Type B pancreatic cell (in vitro differentiated cells): Measurements from ENCODE around the gene SMG9. TPM values are rescaled to one million over a fixed set of nuclear protein-coding genes. Genes with fewer than 3 reads are reported as not detected.
A peak's percentile ranks its signal among the peaks of the same experiment; 100 is the strongest.
"Not testable (repeated sequence)": the region's sequence is repeated elsewhere in the genome, so short reads cannot be mapped to it uniquely, and the experiment has no call there.

Source experiments
- DNase-seq: peaks from one replicate; pipeline ENCODE4 v3.0.0; 2021; ENCODE audit warnings: mixed read lengths; ENCODE audit not compliant: unreplicated experiment; ENCODE audit errors: extremely low spot score
- H3K27ac Mint-ChIP-seq: 2 replicates; pipeline ENCODE4 v1.8.0; 2021; ENCODE audit warnings: mild to moderate bottlenecking, mixed read lengths
- H3K27me3 Mint-ChIP-seq: 2 replicates; pipeline ENCODE4 v1.8.0; 2021; ENCODE audit warnings: mixed read lengths
- H3K36me3 Mint-ChIP-seq: 2 replicates; pipeline ENCODE4 v1.8.0; 2021; ENCODE audit warnings: mixed read lengths
- H3K4me1 Mint-ChIP-seq: one replicate; pipeline ENCODE4 v1.8.0; 2021; ENCODE audit warnings: mixed read lengths; ENCODE audit not compliant: unreplicated experiment
- H3K4me3 Mint-ChIP-seq: 2 replicates; pipeline ENCODE4 v1.8.0; 2021; ENCODE audit warnings: mild to moderate bottlenecking, mixed read lengths
- H3K9me3 Mint-ChIP-seq: 2 replicates; pipeline ENCODE4 v1.8.0; 2021; ENCODE audit warnings: mixed read lengths
- total RNA-seq: library from RNA; stranded (reverse); gene quantifications from 2 replicates; pipeline ENCODE4 v1.2.1, GENCODE V29; 2021; ENCODE audit warnings: low replicate concordance
- TF ChIP-seq, protein P1 (sequence below): fragments of 200-600 bp; sonication (generic); conservative IDR thresholded peaks from 2 replicates; pipeline ENCODE4 v1.5.0; 2021; ENCODE audit warnings: antibody characterized with exemption, mild to moderate bottlenecking

The SMG9 gene
- total RNA-seq, 1 donor from 2014 or later: 64.9 TPM

DNA sequence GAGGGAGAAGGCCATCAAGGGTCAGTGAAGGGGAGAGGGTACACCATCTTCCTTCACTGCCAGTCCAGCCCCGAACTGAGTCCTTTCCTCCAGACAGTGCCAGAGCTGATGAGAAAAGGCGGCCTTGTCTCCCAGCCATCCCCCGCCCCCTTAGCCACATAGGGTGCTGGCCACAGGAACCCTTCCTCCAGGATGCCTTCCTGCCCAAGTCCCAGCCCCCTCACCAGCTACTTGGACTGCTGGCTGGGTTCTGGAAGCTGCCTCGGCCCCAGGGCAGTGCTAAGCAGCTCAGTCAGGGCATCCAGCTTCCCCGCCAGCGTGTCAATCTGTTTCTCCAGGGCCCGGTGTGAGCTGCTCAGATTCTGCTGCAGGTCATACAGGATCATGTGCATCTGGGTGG, 12.6 kb upstream of the SMG9 start:
- Mint-ChIP-seq H3K4me1 (peaks cover 6% of the 10 kb centered on the region), H3K27ac (no peak overlapping the region), H3K9me3 (no peaks in the 10 kb centered on the region), H3K4me3 (no peak overlapping the region), H3K36me3 (no peaks in the 10 kb centered on the region), H3K27me3 (peaks cover 13% of the 10 kb centered on the region)
- TF ChIP-seq, protein P1, sequence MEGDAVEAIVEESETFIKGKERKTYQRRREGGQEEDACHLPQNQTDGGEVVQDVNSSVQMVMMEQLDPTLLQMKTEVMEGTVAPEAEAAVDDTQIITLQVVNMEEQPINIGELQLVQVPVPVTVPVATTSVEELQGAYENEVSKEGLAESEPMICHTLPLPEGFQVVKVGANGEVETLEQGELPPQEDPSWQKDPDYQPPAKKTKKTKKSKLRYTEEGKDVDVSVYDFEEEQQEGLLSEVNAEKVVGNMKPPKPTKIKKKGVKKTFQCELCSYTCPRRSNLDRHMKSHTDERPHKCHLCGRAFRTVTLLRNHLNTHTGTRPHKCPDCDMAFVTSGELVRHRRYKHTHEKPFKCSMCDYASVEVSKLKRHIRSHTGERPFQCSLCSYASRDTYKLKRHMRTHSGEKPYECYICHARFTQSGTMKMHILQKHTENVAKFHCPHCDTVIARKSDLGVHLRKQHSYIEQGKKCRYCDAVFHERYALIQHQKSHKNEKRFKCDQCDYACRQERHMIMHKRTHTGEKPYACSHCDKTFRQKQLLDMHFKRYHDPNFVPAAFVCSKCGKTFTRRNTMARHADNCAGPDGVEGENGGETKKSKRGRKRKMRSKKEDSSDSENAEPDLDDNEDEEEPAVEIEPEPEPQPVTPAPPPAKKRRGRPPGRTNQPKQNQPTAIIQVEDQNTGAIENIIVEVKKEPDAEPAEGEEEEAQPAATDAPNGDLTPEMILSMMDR: no peak
- no peak for DNase-seq

DNA sequence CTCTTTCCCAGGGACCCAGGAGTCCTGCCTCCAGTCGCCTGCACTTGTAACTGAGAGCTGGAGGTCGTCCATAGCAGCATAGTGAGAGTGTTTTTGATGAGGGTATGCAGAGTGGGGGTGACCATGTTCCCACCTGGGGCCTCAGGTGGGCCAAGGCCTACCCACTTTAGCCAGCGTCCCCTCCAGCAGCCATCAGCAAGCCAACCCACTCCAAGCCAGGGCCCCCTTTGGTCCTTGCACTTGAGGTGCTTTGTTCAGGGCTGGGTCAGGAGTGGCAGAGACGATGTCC, 11.9 kb upstream of the SMG9 start:
- no peak for DNase-seq

DNA sequence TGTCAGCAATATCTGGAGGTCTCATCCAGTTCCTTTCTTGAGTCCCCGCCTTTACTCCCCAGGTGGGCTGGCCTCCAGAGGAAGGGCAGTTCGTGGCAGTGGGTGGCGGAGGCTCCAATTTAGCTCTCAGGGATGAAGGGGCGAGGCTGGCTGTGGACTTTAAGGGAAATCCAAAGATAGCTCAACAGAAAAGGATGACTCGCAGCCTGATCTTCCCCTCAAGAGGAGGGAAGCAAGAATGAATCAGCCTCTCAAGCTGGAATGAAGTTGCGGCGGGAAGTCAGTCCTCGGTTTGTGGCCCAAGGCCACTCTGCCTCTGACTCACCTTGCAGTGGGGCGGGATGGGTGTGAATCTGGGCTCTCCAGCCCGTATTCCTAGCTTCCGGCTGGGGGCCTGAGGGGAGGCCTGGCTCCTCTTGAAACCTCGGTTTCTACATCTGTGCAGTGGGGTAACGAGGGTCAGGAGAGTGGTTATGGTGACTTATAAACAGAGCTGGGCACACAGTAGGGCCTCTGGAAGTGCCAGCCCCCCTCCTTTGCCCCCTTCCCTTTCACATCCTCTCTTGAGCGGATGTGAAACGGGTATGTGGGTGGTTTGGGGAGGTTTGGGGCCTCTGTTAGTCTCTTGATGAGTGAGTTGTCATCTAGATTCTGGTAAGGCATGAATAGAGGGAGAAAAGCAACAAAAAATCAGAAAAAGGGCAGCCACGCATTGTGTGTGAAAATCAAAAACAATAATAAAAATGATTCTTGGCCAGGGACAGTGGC, 10.5 kb upstream of the SMG9 start:
- TF ChIP-seq, protein P1: no peak
- Mint-ChIP-seq H3K27ac (peak overlapping the region; percentile 79), H3K9me3 (no peaks in the 10 kb centered on the region), H3K4me1 (peaks cover 6% of the 10 kb centered on the region), H3K36me3 (no peaks in the 10 kb centered on the region), H3K4me3 (no peak overlapping the region), H3K27me3 (peaks cover 7% of the 10 kb centered on the region)
- no peak for DNase-seq

More for the DNA sequence above, 11.9 kb upstream of the SMG9 start:
- no peak overlapping the region for H3K27ac Mint-ChIP-seq
- H3K4me1 Mint-ChIP-seq: peaks cover 6% of the 10 kb centered on the region
- H3K27me3 Mint-ChIP-seq: peaks cover 12% of the 10 kb centered on the region
- H3K4me3 Mint-ChIP-seq: no peak overlapping the region
- TF ChIP-seq, protein P1: no peak
- H3K36me3 Mint-ChIP-seq: no peaks in the 10 kb centered on the region
- no peaks in the 10 kb centered on the region for H3K9me3 Mint-ChIP-seq

DNA sequence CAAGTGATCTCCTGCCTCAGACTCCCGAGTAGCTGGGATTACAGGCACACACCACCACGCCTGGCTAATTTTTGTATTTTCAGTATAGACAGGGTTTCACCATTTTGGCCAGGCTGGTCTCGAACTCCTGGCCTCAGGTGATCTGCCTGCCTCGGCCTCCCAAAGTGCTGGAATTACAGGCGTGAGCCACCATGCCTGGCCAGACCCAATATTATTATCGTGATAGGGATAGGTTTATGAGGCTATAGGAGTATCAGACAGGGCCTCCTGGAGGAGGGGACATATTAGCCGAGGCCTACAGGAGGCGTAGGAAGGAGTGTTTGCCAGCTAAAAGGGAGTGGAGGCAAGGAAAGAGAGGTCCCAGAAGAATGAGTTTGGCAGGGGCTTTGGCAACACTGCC, 9.9 kb upstream of the SMG9 start:
- not testable (repeated sequence) for H3K27me3 Mint-ChIP-seq, H3K4me1 Mint-ChIP-seq, DNase-seq, H3K9me3 Mint-ChIP-seq, H3K36me3 Mint-ChIP-seq, H3K4me3 Mint-ChIP-seq
- H3K27ac Mint-ChIP-seq: peak overlapping the region; percentile 79

DNA sequence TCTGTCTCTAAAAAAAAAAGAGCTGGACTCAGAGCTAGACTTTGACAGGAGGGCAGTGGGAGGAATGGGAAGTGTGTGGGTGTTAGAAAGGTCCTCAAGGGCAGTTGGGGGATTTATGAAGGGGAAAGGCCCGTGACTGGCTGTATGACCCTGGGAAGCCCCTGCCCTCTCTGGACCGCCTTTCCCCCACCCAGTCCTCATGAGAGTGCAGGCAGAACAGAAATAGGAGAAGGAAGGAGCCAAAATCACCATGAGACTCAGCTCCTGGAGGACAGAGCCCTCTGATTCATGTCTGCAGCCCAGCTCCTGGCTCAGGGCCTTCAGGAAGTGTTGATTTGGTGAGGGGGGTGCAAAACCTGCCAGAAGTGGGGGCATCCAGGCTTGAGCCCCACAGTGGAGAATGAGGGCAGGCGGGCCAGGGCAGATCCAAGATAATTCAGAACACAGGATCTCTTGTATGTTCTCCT, 8.7 kb upstream of the SMG9 start:
- no peak for DNase-seq
- H3K36me3 Mint-ChIP-seq: no peaks in the 10 kb centered on the region

DNA sequence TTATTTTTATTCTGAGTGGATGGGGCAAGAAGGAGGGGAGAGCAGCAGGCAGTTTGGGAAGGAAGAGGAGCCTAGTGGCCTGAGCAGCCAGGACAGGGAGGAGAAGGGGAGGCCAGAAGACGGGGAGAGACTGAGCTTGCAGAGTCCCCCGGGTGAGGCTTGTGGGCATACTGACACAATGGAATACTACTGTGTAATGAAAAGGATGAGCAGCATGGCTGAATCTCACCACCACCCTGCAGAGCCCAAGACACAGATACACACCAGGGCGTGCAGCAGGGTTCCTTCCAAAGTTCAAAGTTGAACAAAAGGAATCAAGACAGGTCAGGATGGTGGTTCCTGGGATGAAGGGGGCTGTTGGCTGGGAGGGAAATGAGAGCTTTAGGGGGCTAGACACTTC, 8.1 kb upstream of the SMG9 start:
- Mint-ChIP-seq H3K27me3 (no peaks in the 10 kb centered on the region), H3K27ac (peak overlapping the region; percentile 40), H3K36me3 (no peaks in the 10 kb centered on the region), H3K4me1 (peaks cover 15% of the 10 kb centered on the region), H3K4me3 (no peak overlapping the region), H3K9me3 (no peaks in the 10 kb centered on the region)
- TF ChIP-seq, protein P1: no peak
- DNase-seq: no peak

More for the DNA sequence above, 8.7 kb upstream of the SMG9 start:
- H3K27ac Mint-ChIP-seq: no peak overlapping the region
- peaks cover 15% of the 10 kb centered on the region for H3K4me1 Mint-ChIP-seq
- TF ChIP-seq, protein P1: no peak
- H3K27me3 Mint-ChIP-seq: no peaks in the 10 kb centered on the region
- no peak overlapping the region for H3K4me3 Mint-ChIP-seq
- H3K9me3 Mint-ChIP-seq: no peaks in the 10 kb centered on the region
